ENCODE measurements around the gene ARHGEF19.

The ARHGEF19 gene

GRCh38 chr1:16199700-16200099 is 12.8 kb downstream of the ARHGEF19 start:
- POLR2A ChIA-PET: interaction anchor here (0.6 kb wide), 1 partner anchor 122 kb away, joined by 4 read pairs; no protein-coding TSS in a partner anchor
- no peaks in the 10 kb centered on the region for H3K9me3 ChIP-seq (ENCODE audit: control insufficient read depth, insufficient read depth, low read depth, low read length)
- no peak overlapping the region for H3K27ac ChIP-seq (ENCODE audit: extremely low read depth, low read depth, low read length)
- no peaks in the 10 kb centered on the region for H3K4me1 ChIP-seq (ENCODE audit: control insufficient read depth, insufficient read depth, low read length)
- TF ChIP-seq KLF8 (tag by site-specific recombination; IDR thresholded peaks at IDR 0.05) (no peak), ZNF585B (tag by site-specific recombination; IDR thresholded peaks at IDR 0.05) (no peak), ZNF623 (tag by site-specific recombination; IDR thresholded peaks at IDR 0.05) (peak; percentile 96), ZNF175 (tag by site-specific recombination; IDR thresholded peaks at IDR 0.05) (no peak), ZNF600 (tag by site-specific recombination; IDR thresholded peaks at IDR 0.05) (peak; percentile 64), WT1 (tag by site-specific recombination; IDR thresholded peaks at IDR 0.05) (peak; percentile 41; the same call in 1 of the 2 replicates), ZNF610 (tag by site-specific recombination; IDR thresholded peaks at IDR 0.05; ENCODE audit: borderline replicate concordance) (no peak), ZNF302 (tag by site-specific recombination; IDR thresholded peaks at IDR 0.05; ENCODE audit: low read depth) (no peak), ZNF121 (tag by site-specific recombination; IDR thresholded peaks at IDR 0.05) (no peak), KLF16 (tag by site-specific recombination; IDR thresholded peaks at IDR 0.05) (no peak), PRDM1 (tag by site-specific recombination; IDR thresholded peaks at IDR 0.05) (peak; percentile 100), ZNF341 (tag by site-specific recombination; IDR thresholded peaks at IDR 0.05; ENCODE audit: low read depth) (peak; percentile 98), ZIC2 (tag by site-specific recombination; IDR thresholded peaks at IDR 0.05) (peak; percentile 55)
- TF ChIP-seq, protein P1, sequence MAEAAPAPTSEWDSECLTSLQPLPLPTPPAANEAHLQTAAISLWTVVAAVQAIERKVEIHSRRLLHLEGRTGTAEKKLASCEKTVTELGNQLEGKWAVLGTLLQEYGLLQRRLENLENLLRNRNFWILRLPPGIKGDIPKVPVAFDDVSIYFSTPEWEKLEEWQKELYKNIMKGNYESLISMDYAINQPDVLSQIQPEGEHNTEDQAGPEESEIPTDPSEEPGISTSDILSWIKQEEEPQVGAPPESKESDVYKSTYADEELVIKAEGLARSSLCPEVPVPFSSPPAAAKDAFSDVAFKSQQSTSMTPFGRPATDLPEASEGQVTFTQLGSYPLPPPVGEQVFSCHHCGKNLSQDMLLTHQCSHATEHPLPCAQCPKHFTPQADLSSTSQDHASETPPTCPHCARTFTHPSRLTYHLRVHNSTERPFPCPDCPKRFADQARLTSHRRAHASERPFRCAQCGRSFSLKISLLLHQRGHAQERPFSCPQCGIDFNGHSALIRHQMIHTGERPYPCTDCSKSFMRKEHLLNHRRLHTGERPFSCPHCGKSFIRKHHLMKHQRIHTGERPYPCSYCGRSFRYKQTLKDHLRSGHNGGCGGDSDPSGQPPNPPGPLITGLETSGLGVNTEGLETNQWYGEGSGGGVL (tag by site-specific recombination; IDR thresholded peaks at IDR 0.05): peak; percentile 95
- CTCF ChIA-PET: interaction anchor here (0.7 to 1.8 kb wide), 3 partner anchors 9 to 126 kb away, joined by 4 to 7 read pairs (median 6); no protein-coding TSS in a partner anchor
- no peaks in the 10 kb centered on the region for H3K36me3 ChIP-seq (ENCODE audit: control insufficient read depth in 2 of 2, insufficient read depth in 1 of 2, low read length in 2 of 2)
- H3K4me3 ChIP-seq (ENCODE audit: low read depth, low read length): no peak overlapping the region

DNA sequence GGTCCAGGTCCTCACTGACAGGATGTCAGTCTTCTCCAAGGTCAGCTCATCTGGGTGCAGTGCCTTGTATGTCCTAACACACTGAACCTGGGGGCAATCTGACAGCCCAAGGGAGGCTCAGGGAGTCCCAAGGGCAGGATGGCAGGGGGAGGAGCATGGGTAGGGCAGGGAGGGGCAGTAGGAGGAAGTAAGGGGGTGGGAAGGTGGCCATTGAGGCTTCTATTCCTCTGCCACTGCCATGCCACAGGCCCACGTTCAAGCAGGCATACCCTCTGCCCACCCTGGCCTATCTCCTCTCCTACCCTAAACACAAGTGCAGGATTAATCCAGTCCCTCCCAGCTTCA is 13.3 kb downstream of the ARHGEF19 start:
- Histone ChIP-seq H3K36me3 (ENCODE audit: control insufficient read depth in 2 of 2, insufficient read depth in 1 of 2, low read length in 2 of 2) (no peaks in the 10 kb centered on the region), H3K9me3 (ENCODE audit: control insufficient read depth, insufficient read depth, low read depth, low read length) (no peaks in the 10 kb centered on the region), H3K27ac (ENCODE audit: extremely low read depth, low read depth, low read length) (no peak overlapping the region), H3K4me3 (ENCODE audit: low read depth, low read length) (no peak overlapping the region), H3K4me1 (ENCODE audit: control insufficient read depth, insufficient read depth, low read length) (no peaks in the 10 kb centered on the region)
- ChIA-PET POLR2A (no interaction called here), CTCF (interaction anchor here (0.7 to 1.8 kb wide), 2 partner anchors 51 to 117 kb away, joined by 3 to 7 read pairs; no protein-coding TSS in a partner anchor)
- TF ChIP-seq KLF9 (tag by site-specific recombination; IDR thresholded peaks at IDR 0.05; ENCODE audit: low read depth) (no peak), ZFHX2 (tag by site-specific recombination; conservative IDR thresholded peaks at IDR 0.05) (no peak), ZNF211 (tag by site-specific recombination; IDR thresholded peaks at IDR 0.05; ENCODE audit: low read depth) (no peak), ZNF830 (tag by site-specific recombination; IDR thresholded peaks at IDR 0.05; ENCODE audit: low read depth) (no peak), ZBTB26 (tag by site-specific recombination; optimal IDR thresholded peaks at IDR 0.05) (no peak), ZNF10 (tag by site-specific recombination; IDR thresholded peaks at IDR 0.05) (no peak), ZNF510 (tag by site-specific recombination; IDR thresholded peaks at IDR 0.05; ENCODE audit: insufficient replicate concordance) (no peak), ZBTB48 (tag by site-specific recombination; IDR thresholded peaks at IDR 0.05) (no peak), ZNF544 (tag by site-specific recombination; IDR thresholded peaks at IDR 0.05) (no peak), ZNF518A (tag by site-specific recombination; conservative IDR thresholded peaks at IDR 0.05; ENCODE audit: low read depth) (no peak), ZFP3 (tag by site-specific recombination; IDR thresholded peaks at IDR 0.05; ENCODE audit: low read depth) (no peak), MEIS1 (CRISPR knock-in tag; IDR thresholded peaks at IDR 0.05; ENCODE audit: borderline replicate concordance) (no peak)
- TF ChIP-seq, protein P2, sequence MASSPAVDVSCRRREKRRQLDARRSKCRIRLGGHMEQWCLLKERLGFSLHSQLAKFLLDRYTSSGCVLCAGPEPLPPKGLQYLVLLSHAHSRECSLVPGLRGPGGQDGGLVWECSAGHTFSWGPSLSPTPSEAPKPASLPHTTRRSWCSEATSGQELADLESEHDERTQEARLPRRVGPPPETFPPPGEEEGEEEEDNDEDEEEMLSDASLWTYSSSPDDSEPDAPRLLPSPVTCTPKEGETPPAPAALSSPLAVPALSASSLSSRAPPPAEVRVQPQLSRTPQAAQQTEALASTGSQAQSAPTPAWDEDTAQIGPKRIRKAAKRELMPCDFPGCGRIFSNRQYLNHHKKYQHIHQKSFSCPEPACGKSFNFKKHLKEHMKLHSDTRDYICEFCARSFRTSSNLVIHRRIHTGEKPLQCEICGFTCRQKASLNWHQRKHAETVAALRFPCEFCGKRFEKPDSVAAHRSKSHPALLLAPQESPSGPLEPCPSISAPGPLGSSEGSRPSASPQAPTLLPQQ (tag by site-specific recombination; IDR thresholded peaks at IDR 0.05): no peak

All from HEK293 (cell line).